Activated CD8-positive, alpha-beta T cell treated with anti-CD3 and anti-CD28 coated beads for 36 hours (primary cell): ENCODE measurements around the gene LITAF. TPM values are rescaled to one million over a fixed set of nuclear protein-coding genes. Genes with fewer than 3 reads are reported as not detected.

Experiments
- ATAC-seq: fragments of 200-7000 bp; cut with Tn5 transposase; one replicate; pipeline ENCODE4 v1.10.0; 2021; ENCODE audit warnings: mild to moderate bottlenecking, moderate library complexity
- CTCF ChIA-PET: fragments of 350-600 bp; sonication (Branson Sonifier 250); formaldehyde crosslinking; loops from one replicate; lab custom pipeline; 2021; ENCODE audit warnings: antibody characterized with exemption; lab: Charles Lee
- POLR2A ChIA-PET: fragments of 350-600 bp; sonication (Branson Sonifier 250); formaldehyde crosslinking; loops from one replicate; lab custom pipeline; 2021; ENCODE audit warnings: antibody characterized with exemption; lab: Charles Lee
- DNase-seq: peaks from one replicate; pipeline ENCODE4 v3.0.0-alpha.2; 2020
- H3K27ac Mint-ChIP-seq: one replicate; pipeline ENCODE4 v1.8.0; 2021; ENCODE audit warnings: mild to moderate bottlenecking, mixed read lengths
- H3K27me3 Mint-ChIP-seq: one replicate; pipeline ENCODE4 v1.8.0; 2021; ENCODE audit warnings: mixed read lengths
- H3K36me3 Mint-ChIP-seq: one replicate; pipeline ENCODE4 v1.8.0; 2021; ENCODE audit warnings: low read depth, mixed read lengths
- H3K4me1 Mint-ChIP-seq: one replicate; pipeline ENCODE4 v1.8.0; 2021; ENCODE audit warnings: low read depth, mixed read lengths
- H3K4me3 Mint-ChIP-seq: one replicate; pipeline ENCODE4 v1.8.0; 2021; ENCODE audit warnings: mild to moderate bottlenecking, moderate library complexity, mixed read lengths
- H3K9me3 Mint-ChIP-seq: one replicate; pipeline ENCODE4 v1.8.0; 2021; ENCODE audit warnings: mixed read lengths
- CTCF ChIP-seq: fragments of 200-600 bp; IDR thresholded peaks from one replicate; pipeline ENCODE4 v1.8.0; 2022; ENCODE audit warnings: antibody characterized with exemption, mild to moderate bottlenecking
- intact Hi-C: fragments of 100-400 bp; cut with micrococcal nuclease; formaldehyde crosslinking; loops from one replicate; pipeline ENCODE4 v1.10.0; 2022
- total RNA-seq, 2 experiments: library from RNA; stranded (reverse); gene quantifications; one replicate each; pipeline ENCODE4 v1.2.3, GENCODE V29; 2021

The LITAF gene
- total RNA-seq, 2 experiments from 2014 or later, result 108 to 110 TPM

- H3K4me1 Mint-ChIP-seq, result peaks cover 56% of the 10 kb centered on the region
- intact Hi-C loops, result no loop called here
- H3K4me3 Mint-ChIP-seq, result no peak overlapping the region
- no peak for DNase-seq
- no peaks in the 10 kb centered on the region for H3K27me3 Mint-ChIP-seq
- no peak overlapping the region for H3K27ac Mint-ChIP-seq
- peaks cover 4% of the 10 kb centered on the region for H3K36me3 Mint-ChIP-seq
- no peak for ATAC-seq
- CTCF ChIA-PET, result no interaction called here
- POLR2A ChIA-PET, result interaction anchor here (0.8 to 1.0 kb wide), 2 partner anchors 8 to 31 kb away, joined by 3 read pairs; no protein-coding TSS in a partner anchor
- no peak for TF ChIP-seq CTCF
- H3K9me3 Mint-ChIP-seq, result peaks cover 4% of the 10 kb centered on the region
These were observed 31.5 kb upstream of the LITAF start for GRCh38 chr16:11618107-11618717.

GRCh38 chr16:11615748-11616447 lies 29.2 kb upstream of the LITAF start:
- intact Hi-C loops, result no loop called here
- peaks cover 46% of the 10 kb centered on the region for H3K4me1 Mint-ChIP-seq

GRCh38 chr16:11614587-11615175 lies 28.0 kb upstream of the LITAF start:
- no peak for TF ChIP-seq CTCF
- H3K4me1 Mint-ChIP-seq, result peaks cover 38% of the 10 kb centered on the region
- ChIA-PET CTCF (no interaction called here), POLR2A (interaction anchor here (1.2 kb wide), 1 partner anchor 39 kb away, joined by 3 read pairs; no protein-coding TSS in a partner anchor)
- no peak overlapping the region for H3K4me3 Mint-ChIP-seq
- H3K9me3 Mint-ChIP-seq, result no peaks in the 10 kb centered on the region
- H3K27ac Mint-ChIP-seq, result no peak overlapping the region
- no peaks in the 10 kb centered on the region for H3K27me3 Mint-ChIP-seq
- ATAC-seq (no peak), DNase-seq (no peak)
- H3K36me3 Mint-ChIP-seq, result no peaks in the 10 kb centered on the region
- intact Hi-C loops, result no loop called here

More at GRCh38 chr16:11615748-11616447, 29.2 kb upstream of the LITAF start:
- no peak overlapping the region for H3K4me3 Mint-ChIP-seq
- no peak for TF ChIP-seq CTCF
- H3K36me3 Mint-ChIP-seq, result peaks cover 4% of the 10 kb centered on the region
- H3K27me3 Mint-ChIP-seq, result no peaks in the 10 kb centered on the region
- peaks cover 4% of the 10 kb centered on the region for H3K9me3 Mint-ChIP-seq
- POLR2A ChIA-PET, result interaction anchor here (1.0 kb wide), 1 partner anchor 29 kb away, joined by 3 read pairs; the partner anchor contains the start of gene LITAF
- no peak for ATAC-seq
- H3K27ac Mint-ChIP-seq, result no peak overlapping the region
- CTCF ChIA-PET, result interaction anchor here (1.3 to 1.8 kb wide), 2 partner anchors 84 to 652 kb away, joined by 4 to 5 read pairs; no protein-coding TSS in a partner anchor
- no peak for DNase-seq

GRCh38 chr16:11613381-11614303 lies 26.9 kb upstream of the LITAF start:
- intact Hi-C loops, result no loop called here
- Mint-ChIP-seq H3K27ac (no peak overlapping the region), H3K4me3 (no peak overlapping the region), H3K9me3 (no peaks in the 10 kb centered on the region), H3K27me3 (no peaks in the 10 kb centered on the region), H3K36me3 (no peaks in the 10 kb centered on the region), H3K4me1 (peaks cover 34% of the 10 kb centered on the region)
- peak; percentile 55 for DNase-seq
- ChIA-PET CTCF (no interaction called here), POLR2A (interaction anchor here (1.0 to 1.1 kb wide), 4 partner anchors 13 to 129 kb away, joined by 3 read pairs; partner anchors contain the start of gene TXNDC11)
- ATAC-seq, result peak; percentile 63
- TF ChIP-seq CTCF, result no peak
